Endodermal cell (in vitro differentiated cells): ENCODE results near the gene PAFAH1B1. TPM values are rescaled to one million over a fixed set of nuclear protein-coding genes. Genes with fewer than 3 reads are reported as not detected.
A peak's percentile ranks its signal among the peaks of the same experiment; 100 is the strongest.

Experiments used
- DNase-seq: peaks from one replicate; pipeline ENCODE4 v3.0.0-alpha.2; 2017
- H3K27ac ChIP-seq: 2 replicates; pipeline ENCODE4 v1.5.1; 2013; ENCODE audit warnings: mild to moderate bottlenecking, low read depth, low read length, moderate library complexity
- H3K27me3 ChIP-seq: 2 replicates; pipeline ENCODE4 v1.6.1; 2013; ENCODE audit warnings: mild to moderate bottlenecking, low read length, moderate library complexity; ENCODE audit not compliant: insufficient read depth, control insufficient read depth, poor library complexity, severe bottlenecking
- H3K36me3 ChIP-seq: 2 replicates; pipeline ENCODE4 v1.7.0; 2013; ENCODE audit warnings: mild to moderate bottlenecking, low read length, moderate library complexity; ENCODE audit not compliant: control insufficient read depth, insufficient read depth
- H3K4me1 ChIP-seq: one replicate; pipeline ENCODE4 v1.7.0; 2013; ENCODE audit warnings: low read length; ENCODE audit not compliant: control insufficient read depth, insufficient read depth
- H3K4me3 ChIP-seq: 2 replicates; pipeline ENCODE4 v1.5.1; 2013; ENCODE audit warnings: mild to moderate bottlenecking, low read length, moderate library complexity
- H3K9ac ChIP-seq: 2 replicates; pipeline ENCODE4 v1.6.1; 2013; ENCODE audit warnings: mild to moderate bottlenecking, low read length, moderate library complexity; ENCODE audit not compliant: poor library complexity, severe bottlenecking; ENCODE audit errors: extremely low read depth
- H3K9me3 ChIP-seq: 2 replicates; pipeline ENCODE4 v1.6.1; 2013; ENCODE audit warnings: mild to moderate bottlenecking, low read length, moderate library complexity; ENCODE audit not compliant: control insufficient read depth
- H3K27ac Mint-ChIP-seq: 2 replicates; pipeline ENCODE4 v1.8.0; 2020; ENCODE audit warnings: mixed read lengths
- H3K27me3 Mint-ChIP-seq: 2 replicates; pipeline ENCODE4 v1.8.0; 2021; ENCODE audit warnings: mild to moderate bottlenecking, mixed read lengths; ENCODE audit not compliant: insufficient read depth
- H3K36me3 Mint-ChIP-seq: 2 replicates; pipeline ENCODE4 v1.8.0; 2020; ENCODE audit warnings: low read depth, mixed read lengths
- H3K4me1 Mint-ChIP-seq: 2 replicates; pipeline ENCODE4 v1.8.0; 2020; ENCODE audit warnings: mixed read lengths
- H3K4me3 Mint-ChIP-seq: 2 replicates; pipeline ENCODE4 v1.8.0; 2020; ENCODE audit warnings: mild to moderate bottlenecking, moderate library complexity, mixed read lengths
- H3K9me3 Mint-ChIP-seq: 2 replicates; pipeline ENCODE4 v1.8.0; 2020; ENCODE audit warnings: mild to moderate bottlenecking, mixed read lengths
- CTCF ChIP-seq: fragments of 200-600 bp; sonication (generic); conservative IDR thresholded peaks from 2 replicates; pipeline ENCODE4 v1.5.0; 2021; ENCODE audit warnings: antibody characterized with exemption, mild to moderate bottlenecking
- WGBS, 2 experiments: methylation state at CpG; one replicate each; pipeline versions ENCODE4 v1.1.5 to v1.1.7; 2013; ENCODE audit warnings: missing lambda C conversion rate in 2 of 2, mixed read lengths in 1 of 2; ENCODE audit not compliant: insufficient coverage in 1 of 2, insufficient read length in 1 of 2; 5-methylcytosine and 5-hydroxymethylcytosine counted together
- total RNA-seq, 2 donors: library from RNA; stranded (reverse); fragmentation: NEBNext Ultra II Directional in 1 of 2; extraction: Animal tissue kit (Norgen Biotek cat#: 25700) in 1 of 2; gene quantifications; 2 replicates in 1 of 2; 3 replicates in 1 of 2; pipeline ENCODE4 v1.2.1, GENCODE V29; 2021

Gene PAFAH1B1
- total RNA-seq, 2 donors from 2014 or later = 157 to 200 TPM

- H3K4me1 ChIP-seq = no peaks in the 10 kb centered on the region
- H3K4me3 ChIP-seq = no peak overlapping the region
- Mint-ChIP-seq H3K27me3 (no peaks in the 10 kb centered on the region), H3K4me3 (no peak overlapping the region), H3K4me1 (no peaks in the 10 kb centered on the region), H3K9me3 (no peaks in the 10 kb centered on the region), H3K27ac (no peak overlapping the region), H3K36me3 (peaks cover 30% of the 10 kb centered on the region)
- no peak overlapping the region for H3K27ac ChIP-seq
- WGBS, 2 experiments = 95% methylated on average over 19 to 20 of the region's 20 CpGs
- no peaks in the 10 kb centered on the region for H3K27me3 ChIP-seq
- H3K9ac ChIP-seq = no peak overlapping the region
- H3K9me3 ChIP-seq = no peaks in the 10 kb centered on the region
- peak; percentile 40 for DNase-seq
- peaks cover 19% of the 10 kb centered on the region for H3K36me3 ChIP-seq
- no peak for TF ChIP-seq CTCF
Observed at GRCh38 chr17:2700030-2700490, 106.6 kb downstream of the PAFAH1B1 start.

GRCh38 chr17:2700491-2701141 is 107.2 kb downstream of the PAFAH1B1 start:
- no peak for TF ChIP-seq CTCF
- H3K9ac ChIP-seq = no peak overlapping the region
- peak; percentile 44 for DNase-seq
- no peaks in the 10 kb centered on the region for H3K4me1 ChIP-seq
- no peaks in the 10 kb centered on the region for H3K27me3 ChIP-seq
- H3K36me3 ChIP-seq = peaks cover 19% of the 10 kb centered on the region
- H3K27me3 Mint-ChIP-seq = no peaks in the 10 kb centered on the region
- H3K9me3 ChIP-seq = no peaks in the 10 kb centered on the region
- H3K9me3 Mint-ChIP-seq = no peaks in the 10 kb centered on the region
- H3K27ac Mint-ChIP-seq = no peak overlapping the region
- H3K36me3 Mint-ChIP-seq = peaks cover 30% of the 10 kb centered on the region
- no peak overlapping the region for H3K27ac ChIP-seq
- 88 to 90% methylated on average over 20 to 27 of the region's 27 CpGs for WGBS, 2 experiments
- no peak overlapping the region for H3K4me3 ChIP-seq
- H3K4me1 Mint-ChIP-seq = peaks cover 4% of the 10 kb centered on the region
- no peak overlapping the region for H3K4me3 Mint-ChIP-seq

- H3K9me3 ChIP-seq = no peaks in the 10 kb centered on the region
- H3K9ac ChIP-seq = no peak overlapping the region
- H3K4me3 ChIP-seq = no peak overlapping the region
- WGBS, 2 experiments = 96% methylated on average over 25 to 41 of the region's 41 CpGs
- H3K36me3 ChIP-seq = peaks cover 19% of the 10 kb centered on the region
- no peak overlapping the region for H3K27ac ChIP-seq
- Mint-ChIP-seq H3K27ac (no peak overlapping the region), H3K27me3 (no peaks in the 10 kb centered on the region), H3K36me3 (peaks cover 30% of the 10 kb centered on the region), H3K9me3 (no peaks in the 10 kb centered on the region), H3K4me3 (no peak overlapping the region), H3K4me1 (peaks cover 5% of the 10 kb centered on the region)
- H3K4me1 ChIP-seq = no peaks in the 10 kb centered on the region
- DNase-seq = peak; percentile 45
- no peaks in the 10 kb centered on the region for H3K27me3 ChIP-seq
- TF ChIP-seq CTCF = no peak
Observed at GRCh38 chr17:2701161-2701995, 107.9 kb downstream of the PAFAH1B1 start.
